K562 (cell line): ENCODE data around the gene RPL7A. TPM values are rescaled to one million over a fixed set of nuclear protein-coding genes. Genes with fewer than 3 reads are reported as not detected.
A peak's percentile ranks its signal among the peaks of the same experiment; 100 is the strongest.

Source experiments
- AFF1 ChIP-seq, 2 experiments: fragments of 450-650 bp; IDR thresholded peaks; 2 replicates each; pipeline ENCODE4 v1.6.1; 2018; ENCODE audit warnings: mild to moderate bottlenecking in 2 of 2, low read depth in 1 of 2; ENCODE audit not compliant: partially characterized antibody in 2 of 2
- CEBPB ChIP-seq: fragments of 450-650 bp; IDR thresholded peaks from 2 replicates; pipeline ENCODE4 v1.6.1; 2016; ENCODE audit warnings: missing genetic modification characterization, missing compliant biosample characterization
- CHAMP1 ChIP-seq: fragments of 450-650 bp; IDR thresholded peaks from 2 replicates; pipeline ENCODE4 v1.6.1; 2016; ENCODE audit warnings: mild to moderate bottlenecking
- ETV5 ChIP-seq: sonication (generic); formaldehyde crosslinking; IDR thresholded peaks from 2 replicates; pipeline ENCODE4 v1.4.0; 2020; ENCODE audit warnings: low read depth, mild to moderate bottlenecking, missing genetic modification reagents
- EWSR1 ChIP-seq: fragments of 450-650 bp; IDR thresholded peaks from 2 replicates; pipeline ENCODE4 v1.6.1; 2018; ENCODE audit warnings: borderline replicate concordance, mild to moderate bottlenecking, low read depth, moderate library complexity; ENCODE audit not compliant: partially characterized antibody
- KLF6 ChIP-seq: fragments of 250-450 bp; sonication (Bioruptor Pico); IDR thresholded peaks from 2 replicates; pipeline ENCODE4 v1.4.0; 2020; ENCODE audit warnings: mild to moderate bottlenecking, moderate library complexity, borderline replicate concordance
- MITF ChIP-seq: IDR thresholded peaks from 2 replicates; pipeline ENCODE4 v1.6.1; 2014; ENCODE audit warnings: antibody characterized with exemption
- NCOA4 ChIP-seq: fragments of 450-650 bp; IDR thresholded peaks from 2 replicates; pipeline ENCODE4 v1.6.1; 2018; ENCODE audit warnings: mild to moderate bottlenecking; ENCODE audit not compliant: partially characterized antibody
- NKRF ChIP-seq: fragments of 450-650 bp; IDR thresholded peaks from 2 replicates; pipeline ENCODE4 v1.6.1; 2016; ENCODE audit warnings: borderline replicate concordance
- PHB2 ChIP-seq: fragments of 450-650 bp; IDR thresholded peaks from 2 replicates; pipeline ENCODE4 v1.6.1; 2017; ENCODE audit warnings: low read depth
- PREB ChIP-seq: sonication (generic); formaldehyde crosslinking; IDR thresholded peaks from 2 replicates; pipeline ENCODE4 v1.8.1; 2023; ENCODE audit warnings: mild to moderate bottlenecking, missing genetic modification reagents
- TAF7 ChIP-seq: fragments of 450-650 bp; IDR thresholded peaks from 2 replicates; pipeline ENCODE4 v1.6.1; 2016; ENCODE audit warnings: missing genetic modification characterization, missing compliant biosample characterization
- THRAP3 ChIP-seq: fragments of 450-650 bp; IDR thresholded peaks from 2 replicates; pipeline ENCODE4 v1.6.1; 2016; ENCODE audit warnings: mild to moderate bottlenecking, inconsistent platforms, borderline replicate concordance
- polyA plus RNA-seq, 8 experiments: library from polyadenylated mRNA; depleted of rRNA in 4 of 8; stranded (reverse) in 5 of 8; unstranded in 3 of 8; fragments of >200 nt; fragmentation: Nextera tagmentation in 2 of 8; fragmentation: Illumina TruSeq in 1 of 8; extraction: Ambion mirVana in 2 of 8; extraction: Trizol in 1 of 8; gene quantifications; 2 replicates each; pipeline versions ENCODE4 v1.2.1 to v1.2.3, GENCODE V29; 2011 to 2014; ENCODE audit warnings: inconsistent platforms in 1 of 8, missing spikeins in 1 of 8
- total RNA-seq, 7 experiments: library from RNA; depleted of rRNA in 6 of 7; stranded (reverse); fragments of >200 nt in 6 of 7; fragmentation: Illumina TruSeq in 2 of 7; extraction: Trizol in 2 of 7; gene quantifications; 2 replicates each; pipeline versions ENCODE4 v1.2.1 to v1.2.3, GENCODE V29; 2011 to 2021; ENCODE audit warnings: low replicate concordance in 1 of 7

The RPL7A gene
- total and polyA plus RNA-seq, 9 of the 15 experiments (the other 6 are each of a cell fraction or from before 2014, with no cell fraction given): 1,935 to 3,760 (median 2,652) TPM

GRCh38 chr9:133375724-133376654 is 28.0 kb downstream of the RPL7A start, which contains the start of the genes STKLD1 and SURF4 (continued):
- no peak; the same call in 1 of the 2 replicates for TF ChIP-seq MITF
- no peak for TF ChIP-seq THRAP3
- TF ChIP-seq NCOA4: no peak
- no peak for TF ChIP-seq PHB2
- TF ChIP-seq AFF1 (IDR thresholded peaks at IDR 0.05; ENCODE audit: low read depth in 1 of 2, partially characterized antibody in 2 of 2): no peak
- no peak for TF ChIP-seq TAF7 (tag)
- TF ChIP-seq NKRF: 0 out of 2 replicates have a peak, but pooled peaks have one; percentile 18
- no peak for TF ChIP-seq PREB (CRISPR knock-in tag)
- no peak for TF ChIP-seq CEBPB (tag)
- TF ChIP-seq CHAMP1: no peak
- no peak for TF ChIP-seq EWSR1
- no peak for TF ChIP-seq KLF6 (CRISPR knock-in tag)
- 0 out of 2 replicates have a peak, but pooled peaks have one; percentile 48 for TF ChIP-seq ETV5 (CRISPR knock-in tag)
